CD4-positive, CD25-positive, alpha-beta regulatory T cell (primary cell): ENCODE data around the gene RHOBTB1. TPM values are rescaled to one million over a fixed set of nuclear protein-coding genes. Genes with fewer than 3 reads are reported as not detected.

Experiments
- ATAC-seq, 2 donors: fragments of 150-1000 bp; cut with Tn5 transposase; one replicate each; pipeline ENCODE4 v1.10.0; 2021; ENCODE audit warnings: low read depth in 2 of 2, moderate number of reproducible peaks in 2 of 2, moderate library complexity in 1 of 2
- DNase-seq, 3 donors: peaks; one replicate each; pipeline versions ENCODE4 v3.0.0 to v3.0.0-alpha.2; 2012 to 2022; ENCODE audit warnings: mixed read lengths in 1 of 3
- H3K27ac ChIP-seq: one replicate; pipeline ENCODE4 v1.7.0; 2013; ENCODE audit warnings: mild to moderate bottlenecking, low read length; ENCODE audit not compliant: insufficient read depth, poor library complexity, severe bottlenecking
- H3K27me3 ChIP-seq: one replicate; pipeline ENCODE4 v1.7.0; 2013; ENCODE audit warnings: low read length; ENCODE audit not compliant: control insufficient read depth, insufficient read depth
- H3K36me3 ChIP-seq: one replicate; pipeline ENCODE4 v1.7.0; 2013; ENCODE audit warnings: mild to moderate bottlenecking, low read length, moderate library complexity; ENCODE audit not compliant: control insufficient read depth, insufficient read depth
- H3K4me1 ChIP-seq: 2 replicates; pipeline ENCODE4 v1.7.0; 2013; ENCODE audit warnings: mild to moderate bottlenecking, low read length; ENCODE audit not compliant: insufficient read depth, control insufficient read depth, poor library complexity, severe bottlenecking
- H3K4me3 ChIP-seq: one replicate; pipeline ENCODE4 v1.7.0; 2013; ENCODE audit warnings: low read depth, mild to moderate bottlenecking, low read length, moderate library complexity
- H3K9me3 ChIP-seq, 2 experiments: 1 replicate in 1 of 2; 2 replicates in 1 of 2; pipeline ENCODE4 v1.7.0; 2013; ENCODE audit warnings: low read length in 2 of 2, mild to moderate bottlenecking in 1 of 2, moderate library complexity in 1 of 2; ENCODE audit not compliant: control insufficient read depth in 2 of 2
- H3K27ac Mint-ChIP-seq, 3 donors: one replicate each; pipeline ENCODE4 v1.8.0; 2020 to 2022; ENCODE audit warnings: mild to moderate bottlenecking in 3 of 3, mixed read lengths in 3 of 3, moderate library complexity in 2 of 3
- H3K27me3 Mint-ChIP-seq: one replicate; pipeline ENCODE4 v1.8.0; 2022; ENCODE audit warnings: mild to moderate bottlenecking, mixed read lengths
- H3K36me3 Mint-ChIP-seq: one replicate; pipeline ENCODE4 v1.8.0; 2020; ENCODE audit warnings: mixed read lengths
- H3K4me1 Mint-ChIP-seq, 4 donors: one replicate each; pipeline ENCODE4 v1.8.0; 2020 to 2022; ENCODE audit warnings: mixed read lengths in 4 of 4, mild to moderate bottlenecking in 1 of 4
- H3K4me3 Mint-ChIP-seq, 4 donors: one replicate each; pipeline ENCODE4 v1.8.0; 2020 to 2022; ENCODE audit warnings: mild to moderate bottlenecking in 4 of 4, mixed read lengths in 4 of 4, moderate library complexity in 3 of 4
- H3K9me3 Mint-ChIP-seq, 7 donors: one replicate each; pipeline ENCODE4 v1.8.0; 2020 to 2022; ENCODE audit warnings: mixed read lengths in 7 of 7, mild to moderate bottlenecking in 3 of 7, moderate library complexity in 2 of 7
- polyA plus RNA-seq, 4 donors: library from polyadenylated mRNA; unstranded; fragments of 300-500 nt; fragmentation: Illumina TruSeq; gene quantifications; one replicate each; pipeline ENCODE4 v1.2.3, GENCODE V29; 2021
- total RNA-seq: library from RNA; stranded (reverse); gene quantifications from one replicate; pipeline ENCODE4 v1.2.3, GENCODE V29; 2022

The RHOBTB1 gene
- total and polyA plus RNA-seq, 5 donors from 2014 or later, result 1.8 TPM; not detected in 4

- Mint-ChIP-seq H3K4me1 (no peaks in the 10 kb centered on the region), H3K9me3 (no peaks in the 10 kb centered on the region), H3K4me3 (no peak overlapping the region), H3K27me3 (peaks cover 5% of the 10 kb centered on the region), H3K36me3 (no peaks in the 10 kb centered on the region), H3K27ac (no peak overlapping the region)
- Histone ChIP-seq H3K27ac (no peak overlapping the region), H3K9me3 (no peaks in the 10 kb centered on the region), H3K4me1 (no peaks in the 10 kb centered on the region), H3K36me3 (no peaks in the 10 kb centered on the region), H3K4me3 (no peak overlapping the region), H3K27me3 (peaks cover 8% of the 10 kb centered on the region)
- ATAC-seq, result no peak
- DNase-seq, result no peak
Measured at GRCh38 chr10:60979667-60980104, 35.7 kb upstream of the RHOBTB1 start.

DNA sequence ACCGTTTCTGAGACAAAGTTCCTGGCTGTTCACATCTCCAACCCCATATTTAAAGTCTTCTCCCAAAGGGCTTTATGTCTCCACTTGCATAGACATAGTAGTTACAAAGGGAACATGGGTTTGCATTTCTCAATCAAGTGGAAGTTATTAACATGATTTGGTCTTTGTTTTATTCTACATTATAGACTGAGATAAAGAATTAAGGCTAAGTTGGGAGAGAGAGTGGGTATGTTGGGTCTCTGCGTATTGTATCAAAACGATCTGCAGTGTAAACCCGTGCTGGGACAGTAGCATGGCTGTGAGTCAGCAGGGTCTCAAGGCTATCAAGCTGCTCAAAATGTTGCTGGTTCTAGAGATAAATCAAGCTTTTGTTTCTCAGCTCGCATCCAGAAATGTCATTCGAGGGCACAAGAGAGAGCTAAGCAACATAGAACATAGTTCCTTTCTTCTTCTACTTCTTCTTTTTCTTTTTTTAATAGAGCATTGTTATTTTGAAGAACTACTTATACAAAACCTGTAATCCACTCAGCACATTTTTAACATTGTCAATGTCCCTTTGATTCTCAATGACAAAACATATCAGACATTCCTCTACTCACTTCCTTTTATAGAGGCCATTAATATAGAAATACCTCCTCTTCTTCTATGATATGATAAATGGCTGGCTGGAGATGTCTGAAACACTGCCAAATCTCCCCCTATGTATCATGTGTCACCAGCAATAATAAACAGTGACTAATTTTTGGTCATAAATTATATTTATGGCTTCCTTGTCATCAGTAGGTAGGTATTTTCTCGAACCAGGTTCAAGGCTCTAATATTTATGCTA, 34.5 kb upstream of the RHOBTB1 start:
- Histone ChIP-seq H3K27ac (no peak overlapping the region), H3K36me3 (no peaks in the 10 kb centered on the region), H3K27me3 (peaks cover 8% of the 10 kb centered on the region), H3K4me3 (no peak overlapping the region), H3K4me1 (no peaks in the 10 kb centered on the region), H3K9me3 (no peaks in the 10 kb centered on the region)
- Mint-ChIP-seq H3K27ac (no peak overlapping the region), H3K36me3 (no peaks in the 10 kb centered on the region), H3K4me1 (no peaks in the 10 kb centered on the region), H3K4me3 (no peak overlapping the region), H3K27me3 (peaks cover 5% of the 10 kb centered on the region), H3K9me3 (no peaks in the 10 kb centered on the region)
- ATAC-seq, result no peak
- no peak for DNase-seq

GRCh38 chr10:60977161-60978122, 33.5 kb upstream of the RHOBTB1 start:
- ATAC-seq, result no peak

DNA sequence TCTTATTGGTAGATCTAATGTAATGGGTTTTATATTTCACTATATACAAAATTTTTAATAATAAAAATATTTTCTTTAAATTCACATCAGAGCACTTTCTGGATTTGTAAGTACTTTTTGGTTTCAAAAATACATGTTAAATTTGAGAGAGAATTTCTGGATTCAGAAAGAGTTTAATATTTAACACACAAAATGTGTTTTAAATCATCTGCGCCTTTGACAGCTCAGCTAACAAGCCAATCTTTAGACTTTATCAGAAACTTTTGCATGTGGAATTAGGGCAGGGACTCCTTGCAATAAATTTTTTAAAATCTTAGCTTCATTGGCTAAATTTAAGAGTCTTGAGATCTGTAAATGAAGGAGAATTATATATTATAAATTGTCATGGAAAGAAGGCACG, 32.7 kb upstream of the RHOBTB1 start:
- Histone ChIP-seq H3K9me3 (no peaks in the 10 kb centered on the region), H3K4me3 (no peak overlapping the region), H3K27me3 (peaks cover 8% of the 10 kb centered on the region), H3K27ac (no peak overlapping the region), H3K36me3 (no peaks in the 10 kb centered on the region), H3K4me1 (no peaks in the 10 kb centered on the region)
- peaks cover 5% of the 10 kb centered on the region for H3K27me3 Mint-ChIP-seq
- no peak overlapping the region for H3K27ac Mint-ChIP-seq
- no peak for DNase-seq
- H3K4me3 Mint-ChIP-seq, result no peak overlapping the region
- peaks cover 0 to 2% (median 0%) of the 10 kb centered on the region in 7 donors for H3K9me3 Mint-ChIP-seq
- H3K4me1 Mint-ChIP-seq, result no peaks in the 10 kb centered on the region
- ATAC-seq, result no peak
- no peaks in the 10 kb centered on the region for H3K36me3 Mint-ChIP-seq

More at GRCh38 chr10:60977161-60978122, 33.5 kb upstream of the RHOBTB1 start:
- Histone ChIP-seq H3K27me3 (peaks cover 8% of the 10 kb centered on the region), H3K36me3 (no peaks in the 10 kb centered on the region), H3K27ac (no peak overlapping the region), H3K4me1 (no peaks in the 10 kb centered on the region), H3K9me3 (no peaks in the 10 kb centered on the region), H3K4me3 (no peak overlapping the region)
- Mint-ChIP-seq H3K9me3 (no peaks in the 10 kb centered on the region), H3K36me3 (no peaks in the 10 kb centered on the region), H3K27ac (no peak overlapping the region), H3K4me1 (no peaks in the 10 kb centered on the region), H3K4me3 (no peak overlapping the region), H3K27me3 (peaks cover 5% of the 10 kb centered on the region)
- no peak for DNase-seq

GRCh38 chr10:60975716-60976115, 31.7 kb upstream of the RHOBTB1 start:
- no peaks in the 10 kb centered on the region for H3K4me1 ChIP-seq
- no peak overlapping the region for H3K4me3 ChIP-seq
- H3K27ac Mint-ChIP-seq, result no peak overlapping the region
- no peaks in the 10 kb centered on the region for H3K9me3 ChIP-seq
- no peak for DNase-seq
- peaks cover 0 to 3% (median 0%) of the 10 kb centered on the region in 7 donors for H3K9me3 Mint-ChIP-seq
- no peak overlapping the region for H3K27ac ChIP-seq
- no peaks in the 10 kb centered on the region for H3K4me1 Mint-ChIP-seq
- H3K36me3 Mint-ChIP-seq, result no peaks in the 10 kb centered on the region
- no peak for ATAC-seq
- H3K36me3 ChIP-seq, result no peaks in the 10 kb centered on the region
- H3K27me3 ChIP-seq, result peaks cover 8% of the 10 kb centered on the region
- peaks cover 5% of the 10 kb centered on the region for H3K27me3 Mint-ChIP-seq
- no peak overlapping the region for H3K4me3 Mint-ChIP-seq

DNA sequence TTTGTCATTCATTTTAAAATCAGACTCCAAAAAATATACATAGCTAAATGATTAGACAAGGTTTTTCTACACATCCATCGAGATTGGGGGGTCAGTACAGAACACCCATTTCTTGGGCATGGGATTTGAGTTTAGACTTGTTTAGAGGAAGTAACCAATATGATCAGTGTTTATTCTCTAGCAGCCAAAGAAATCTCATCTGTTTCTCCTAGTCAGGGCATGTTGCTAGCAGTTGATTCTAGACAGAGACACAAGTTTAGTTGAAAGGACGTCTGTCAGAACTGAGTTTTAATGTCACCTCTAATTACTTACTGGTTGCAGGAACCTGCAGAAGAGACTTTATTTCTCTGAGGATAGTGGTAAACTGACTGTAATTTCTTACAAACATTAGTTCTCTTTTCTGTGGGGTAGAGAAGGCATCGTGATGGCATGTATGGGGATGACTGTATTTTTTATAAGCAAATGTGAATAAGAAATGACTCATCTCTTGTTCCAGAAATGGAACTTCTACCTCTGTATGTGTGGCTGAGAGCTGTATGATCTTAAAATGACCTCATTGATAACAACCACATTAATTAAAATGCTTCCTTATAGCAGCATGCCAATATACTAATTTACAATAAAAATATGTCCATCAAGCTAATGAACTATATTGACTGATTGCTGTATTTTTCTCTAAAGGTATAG, 30.6 kb upstream of the RHOBTB1 start:
- no peak overlapping the region for H3K4me3 ChIP-seq
- no peaks in the 10 kb centered on the region for H3K36me3 ChIP-seq
- Mint-ChIP-seq H3K27ac (no peak overlapping the region), H3K27me3 (peaks cover under 1% of the 10 kb centered on the region), H3K4me1 (no peaks in the 10 kb centered on the region), H3K36me3 (no peaks in the 10 kb centered on the region), H3K9me3 (peaks cover 0 to 3% (median 0%) of the 10 kb centered on the region in 7 donors), H3K4me3 (no peak overlapping the region)
- no peaks in the 10 kb centered on the region for H3K9me3 ChIP-seq
- H3K27ac ChIP-seq, result no peak overlapping the region
- no peak for DNase-seq
- ATAC-seq, result no peak
- no peaks in the 10 kb centered on the region for H3K4me1 ChIP-seq
- H3K27me3 ChIP-seq, result peaks cover 8% of the 10 kb centered on the region

DNA sequence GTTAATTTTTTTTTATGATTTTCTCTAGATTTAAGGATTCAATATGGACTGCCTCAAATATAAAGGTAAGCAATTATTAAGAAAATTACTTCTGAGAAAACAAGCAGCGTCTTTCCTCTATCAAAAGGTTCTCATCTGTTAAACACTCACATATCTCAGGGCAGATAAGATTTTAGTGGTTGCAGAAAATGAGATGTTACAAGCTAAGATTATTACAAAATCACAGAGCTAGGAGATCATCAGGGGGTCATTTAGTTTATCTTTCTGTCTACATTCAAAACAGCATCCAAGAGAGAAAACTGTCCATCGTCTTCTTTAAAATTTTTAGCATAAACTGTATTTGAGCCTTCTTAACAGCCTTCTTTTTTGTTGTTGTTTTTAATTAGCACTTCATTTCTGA, 29.1 kb upstream of the RHOBTB1 start:
- Histone ChIP-seq H3K27me3 (peaks cover 5% of the 10 kb centered on the region), H3K36me3 (no peaks in the 10 kb centered on the region), H3K27ac (no peak overlapping the region), H3K9me3 (no peaks in the 10 kb centered on the region), H3K4me1 (no peaks in the 10 kb centered on the region), H3K4me3 (no peak overlapping the region)
- H3K4me3 Mint-ChIP-seq, result no peak overlapping the region
- H3K27me3 Mint-ChIP-seq, result peaks cover 15% of the 10 kb centered on the region
- DNase-seq, result no peak
- peaks cover 0 to 3% (median 0%) of the 10 kb centered on the region in 7 donors for H3K9me3 Mint-ChIP-seq
- no peak overlapping the region for H3K27ac Mint-ChIP-seq
- no peaks in the 10 kb centered on the region for H3K4me1 Mint-ChIP-seq
- no peak for ATAC-seq
- H3K36me3 Mint-ChIP-seq, result no peaks in the 10 kb centered on the region
